Body of pancreas (tissue), 4 donors: ENCODE measurements around the gene AGAP1.

Experiments used
- POLR2A ChIP-seq, 3 donors: fragments of 450-650 bp; IDR thresholded peaks; one replicate each; pipeline ENCODE4 v1.6.1; 2016; ENCODE audit warnings: antibody characterized with exemption in 3 of 3, mild to moderate bottlenecking in 2 of 3
- TF ChIP-seq, protein P1 (sequence below), 7 experiments: fragments of 450-650 bp in 4 of 7; fragments of 200-600 bp in 3 of 7; sonication (generic) in 3 of 7; IDR thresholded peaks; one replicate each; pipeline ENCODE4 v1.5.1; 2016 to 2019; ENCODE audit warnings: antibody characterized with exemption in 7 of 7

GRCh38 chr2:235591231-235591730 is 97.4 kb downstream of the AGAP1 start:
- TF ChIP-seq, protein P1, sequence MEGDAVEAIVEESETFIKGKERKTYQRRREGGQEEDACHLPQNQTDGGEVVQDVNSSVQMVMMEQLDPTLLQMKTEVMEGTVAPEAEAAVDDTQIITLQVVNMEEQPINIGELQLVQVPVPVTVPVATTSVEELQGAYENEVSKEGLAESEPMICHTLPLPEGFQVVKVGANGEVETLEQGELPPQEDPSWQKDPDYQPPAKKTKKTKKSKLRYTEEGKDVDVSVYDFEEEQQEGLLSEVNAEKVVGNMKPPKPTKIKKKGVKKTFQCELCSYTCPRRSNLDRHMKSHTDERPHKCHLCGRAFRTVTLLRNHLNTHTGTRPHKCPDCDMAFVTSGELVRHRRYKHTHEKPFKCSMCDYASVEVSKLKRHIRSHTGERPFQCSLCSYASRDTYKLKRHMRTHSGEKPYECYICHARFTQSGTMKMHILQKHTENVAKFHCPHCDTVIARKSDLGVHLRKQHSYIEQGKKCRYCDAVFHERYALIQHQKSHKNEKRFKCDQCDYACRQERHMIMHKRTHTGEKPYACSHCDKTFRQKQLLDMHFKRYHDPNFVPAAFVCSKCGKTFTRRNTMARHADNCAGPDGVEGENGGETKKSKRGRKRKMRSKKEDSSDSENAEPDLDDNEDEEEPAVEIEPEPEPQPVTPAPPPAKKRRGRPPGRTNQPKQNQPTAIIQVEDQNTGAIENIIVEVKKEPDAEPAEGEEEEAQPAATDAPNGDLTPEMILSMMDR (IDR thresholded peaks at IDR 0.05), result no peak
- no peak for TF ChIP-seq POLR2A (IDR thresholded peaks at IDR 0.05)
